HUES48 (cell line): ENCODE data around the gene PSMA4.

Experiments
- H3K27ac ChIP-seq: one replicate; pipeline ENCODE4 v1.7.0; 2013; ENCODE audit warnings: low read depth, low read length, inconsistent platforms
- H3K27me3 ChIP-seq: 2 replicates; pipeline ENCODE4 v1.6.1; 2013; ENCODE audit warnings: mild to moderate bottlenecking, low read length; ENCODE audit not compliant: control insufficient read depth, insufficient read depth
- H3K36me3 ChIP-seq: 2 replicates; pipeline ENCODE4 v1.6.1; 2013; ENCODE audit warnings: low read length; ENCODE audit not compliant: control insufficient read depth, insufficient read depth
- H3K4me1 ChIP-seq: 2 replicates; pipeline ENCODE4 v1.6.1; 2013; ENCODE audit warnings: mild to moderate bottlenecking, low read length; ENCODE audit not compliant: control insufficient read depth, insufficient read depth
- H3K4me3 ChIP-seq: 2 replicates; pipeline ENCODE4 v1.5.1; 2013; ENCODE audit warnings: mild to moderate bottlenecking, low read depth, low read length
- H3K9ac ChIP-seq: 2 replicates; pipeline ENCODE4 v1.6.1; 2013; ENCODE audit warnings: mild to moderate bottlenecking, low read depth, low read length, moderate library complexity
- H3K9me3 ChIP-seq: 2 replicates; pipeline ENCODE4 v1.6.1; 2013; ENCODE audit warnings: low read length; ENCODE audit not compliant: control insufficient read depth, insufficient read depth

PSMA4 gene

GRCh38 chr15:78574944-78575343 lies 34.7 kb downstream of the PSMA4 start:
- H3K27ac ChIP-seq: no peak overlapping the region
- H3K9me3 ChIP-seq: no peaks in the 10 kb centered on the region

GRCh38 chr15:78597583-78597982 lies 57.3 kb downstream of the PSMA4 start:
- Histone ChIP-seq H3K9ac (no peak overlapping the region), H3K27ac (no peak overlapping the region), H3K4me1 (no peaks in the 10 kb centered on the region), H3K9me3 (no peaks in the 10 kb centered on the region), H3K36me3 (peaks cover 17% of the 10 kb centered on the region), H3K27me3 (no peaks in the 10 kb centered on the region), H3K4me3 (no peak overlapping the region)

More at GRCh38 chr15:78574944-78575343, 34.7 kb downstream of the PSMA4 start:
- H3K4me3 ChIP-seq: no peak overlapping the region
- H3K36me3 ChIP-seq: no peaks in the 10 kb centered on the region
- H3K4me1 ChIP-seq: 0 out of 2 replicates have a peak, but pooled peaks cover 6% of the 10 kb centered on the region
- no peaks in the 10 kb centered on the region for H3K27me3 ChIP-seq
- H3K9ac ChIP-seq: no peak overlapping the region

- H3K27me3 ChIP-seq: no peaks in the 10 kb centered on the region
- no peak overlapping the region for H3K4me3 ChIP-seq
- H3K27ac ChIP-seq: no peak overlapping the region
- H3K9me3 ChIP-seq: no peaks in the 10 kb centered on the region
- peaks cover 9% of the 10 kb centered on the region for H3K36me3 ChIP-seq
- no peaks in the 10 kb centered on the region for H3K4me1 ChIP-seq
- no peak overlapping the region for H3K9ac ChIP-seq
These were observed 58.1 kb downstream of the PSMA4 start for GRCh38 chr15:78598348-78598747.

DNA sequence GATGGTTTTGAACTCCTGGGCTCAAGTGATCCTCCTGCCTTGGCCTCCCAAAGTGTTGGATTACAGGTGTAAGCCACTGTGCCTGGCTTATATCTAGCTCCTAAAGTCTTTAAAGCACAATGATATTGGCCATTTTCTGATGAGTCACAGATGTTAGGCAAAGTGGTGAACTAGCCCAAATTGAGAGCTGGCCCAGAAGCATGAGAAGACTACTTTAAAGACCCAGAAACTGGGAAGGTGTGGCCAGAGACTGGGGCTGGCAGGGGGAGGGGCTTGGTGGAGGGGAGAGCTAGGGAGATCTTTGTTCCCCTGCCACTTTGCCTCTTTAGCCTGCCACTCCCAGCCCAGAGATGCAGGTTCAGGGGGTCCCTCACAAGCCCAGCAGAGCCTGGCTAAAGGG lies 58.9 kb downstream of the PSMA4 start:
- H3K36me3 ChIP-seq: peaks cover 3% of the 10 kb centered on the region; the same call in 1 of the 2 replicates
- H3K9me3 ChIP-seq: no peaks in the 10 kb centered on the region
- no peak overlapping the region for H3K27ac ChIP-seq
- no peak overlapping the region for H3K4me3 ChIP-seq
- H3K27me3 ChIP-seq: no peaks in the 10 kb centered on the region
- H3K9ac ChIP-seq: no peak overlapping the region
- no peaks in the 10 kb centered on the region for H3K4me1 ChIP-seq
